GM12865 (cell line): Measurements from ENCODE around the gene C17orf114.

Source experiments
- DNase-seq: peaks from one replicate; pipeline ENCODE4 v3.0.0; 2010; ENCODE audit warnings: low read depth
- H3K4me3 ChIP-seq: 2 replicates; pipeline ENCODE4 v1.5.1; 2011; ENCODE audit warnings: mild to moderate bottlenecking, low read depth, low read length, control low read depth
- TF ChIP-seq, protein P1 (sequence below): IDR thresholded peaks from 2 replicates; pipeline ENCODE4 v1.5.1; 2011; ENCODE audit warnings: low read length, control low read depth, low read depth, inconsistent platforms; ENCODE audit not compliant: insufficient read depth; ENCODE audit errors: missing control alignments

The C17orf114 gene

DNA sequence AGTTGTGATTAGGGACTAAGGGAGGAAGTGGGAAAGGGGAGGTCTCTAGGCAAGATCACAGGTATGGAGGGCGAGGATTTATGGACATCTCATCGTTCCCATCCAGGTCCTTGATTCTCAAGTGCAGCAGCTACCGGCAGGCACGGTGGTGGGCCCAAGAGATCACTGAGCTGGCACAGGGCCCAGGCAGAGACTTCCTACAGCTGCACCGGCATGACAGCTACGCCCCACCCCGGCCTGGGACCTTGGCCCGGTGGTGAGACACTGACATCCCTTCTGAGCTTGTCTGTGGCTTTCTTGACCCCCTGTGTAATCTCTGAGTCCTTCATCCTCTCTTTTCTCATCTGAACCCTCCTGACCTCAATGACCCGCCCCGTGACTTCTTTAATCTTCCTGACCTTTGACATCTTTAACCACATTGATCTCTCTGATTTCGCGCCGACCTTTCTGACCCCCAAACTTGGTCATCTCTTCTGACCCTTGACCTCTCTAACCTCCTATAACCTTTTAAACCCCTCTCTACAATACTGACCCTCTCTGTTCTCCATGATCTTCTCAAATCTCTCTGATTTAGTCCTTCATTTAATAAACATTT lies 8.7 kb upstream of the C17orf114 start:
- DNase-seq = no peak
- no peak overlapping the region for H3K4me3 ChIP-seq
- TF ChIP-seq, protein P1, sequence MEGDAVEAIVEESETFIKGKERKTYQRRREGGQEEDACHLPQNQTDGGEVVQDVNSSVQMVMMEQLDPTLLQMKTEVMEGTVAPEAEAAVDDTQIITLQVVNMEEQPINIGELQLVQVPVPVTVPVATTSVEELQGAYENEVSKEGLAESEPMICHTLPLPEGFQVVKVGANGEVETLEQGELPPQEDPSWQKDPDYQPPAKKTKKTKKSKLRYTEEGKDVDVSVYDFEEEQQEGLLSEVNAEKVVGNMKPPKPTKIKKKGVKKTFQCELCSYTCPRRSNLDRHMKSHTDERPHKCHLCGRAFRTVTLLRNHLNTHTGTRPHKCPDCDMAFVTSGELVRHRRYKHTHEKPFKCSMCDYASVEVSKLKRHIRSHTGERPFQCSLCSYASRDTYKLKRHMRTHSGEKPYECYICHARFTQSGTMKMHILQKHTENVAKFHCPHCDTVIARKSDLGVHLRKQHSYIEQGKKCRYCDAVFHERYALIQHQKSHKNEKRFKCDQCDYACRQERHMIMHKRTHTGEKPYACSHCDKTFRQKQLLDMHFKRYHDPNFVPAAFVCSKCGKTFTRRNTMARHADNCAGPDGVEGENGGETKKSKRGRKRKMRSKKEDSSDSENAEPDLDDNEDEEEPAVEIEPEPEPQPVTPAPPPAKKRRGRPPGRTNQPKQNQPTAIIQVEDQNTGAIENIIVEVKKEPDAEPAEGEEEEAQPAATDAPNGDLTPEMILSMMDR = no peak

DNA sequence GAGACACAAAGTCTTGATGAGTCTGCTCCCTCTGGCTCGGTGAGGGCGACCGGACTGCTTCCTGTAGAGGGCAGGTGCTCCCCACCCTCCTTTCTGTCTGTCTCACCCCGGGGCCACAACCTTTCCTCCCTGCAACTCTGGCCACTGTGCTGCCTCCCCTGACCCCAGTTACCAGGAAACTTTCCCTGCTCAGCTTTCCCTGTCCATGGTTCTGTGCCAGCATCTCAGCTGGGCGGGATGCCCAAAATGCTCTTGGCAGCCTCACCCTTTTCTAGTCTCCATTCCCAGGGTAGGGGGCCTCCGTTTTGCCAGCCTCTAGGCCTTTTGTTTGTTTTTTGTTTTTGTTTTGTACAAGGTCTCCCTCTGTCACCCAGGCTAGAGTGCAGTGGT lies 6.2 kb upstream of the C17orf114 start:
- TF ChIP-seq, protein P1 = no peak
- DNase-seq = no peak

DNA sequence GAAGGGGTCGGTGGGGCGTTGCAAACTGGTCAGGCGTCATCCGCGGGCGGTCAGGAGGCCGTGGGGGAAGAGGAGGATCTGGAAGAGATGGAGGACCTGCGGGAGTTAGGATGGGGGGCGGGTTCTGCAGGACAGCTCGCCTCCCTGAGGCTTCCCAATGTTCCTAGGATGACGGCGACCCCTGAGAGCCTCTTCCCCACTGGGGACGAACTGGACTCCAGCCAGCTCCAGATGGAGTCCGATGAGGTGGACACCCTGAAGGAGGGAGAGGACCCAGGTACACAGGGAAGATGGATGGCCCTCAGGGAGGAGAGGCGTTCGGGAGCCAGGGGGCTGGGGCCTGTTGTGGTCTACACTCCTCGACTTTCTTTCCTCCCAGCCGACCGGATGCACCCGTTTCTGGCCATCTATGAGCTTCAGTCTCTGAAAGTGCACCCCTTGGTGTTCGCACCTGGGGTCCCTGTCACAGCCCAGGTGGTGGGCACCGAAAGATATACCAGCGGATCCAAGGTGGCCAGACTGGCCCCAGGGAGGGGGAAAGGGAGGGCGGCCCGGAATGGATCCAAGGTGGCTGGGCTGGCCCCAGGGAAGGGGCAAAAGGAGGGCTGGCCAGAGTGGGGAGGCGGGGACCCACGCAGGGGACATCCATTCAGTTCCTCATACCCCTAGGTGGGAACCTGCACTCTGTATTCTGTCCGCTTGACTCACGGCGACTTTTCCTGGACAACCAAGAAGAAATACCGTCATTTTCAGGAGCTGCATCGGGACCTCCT lies 5.7 kb upstream of the C17orf114 start:
- no peak for DNase-seq

More for the DNA sequence above, 6.2 kb upstream of the C17orf114 start:
- H3K4me3 ChIP-seq = no peak overlapping the region

DNA sequence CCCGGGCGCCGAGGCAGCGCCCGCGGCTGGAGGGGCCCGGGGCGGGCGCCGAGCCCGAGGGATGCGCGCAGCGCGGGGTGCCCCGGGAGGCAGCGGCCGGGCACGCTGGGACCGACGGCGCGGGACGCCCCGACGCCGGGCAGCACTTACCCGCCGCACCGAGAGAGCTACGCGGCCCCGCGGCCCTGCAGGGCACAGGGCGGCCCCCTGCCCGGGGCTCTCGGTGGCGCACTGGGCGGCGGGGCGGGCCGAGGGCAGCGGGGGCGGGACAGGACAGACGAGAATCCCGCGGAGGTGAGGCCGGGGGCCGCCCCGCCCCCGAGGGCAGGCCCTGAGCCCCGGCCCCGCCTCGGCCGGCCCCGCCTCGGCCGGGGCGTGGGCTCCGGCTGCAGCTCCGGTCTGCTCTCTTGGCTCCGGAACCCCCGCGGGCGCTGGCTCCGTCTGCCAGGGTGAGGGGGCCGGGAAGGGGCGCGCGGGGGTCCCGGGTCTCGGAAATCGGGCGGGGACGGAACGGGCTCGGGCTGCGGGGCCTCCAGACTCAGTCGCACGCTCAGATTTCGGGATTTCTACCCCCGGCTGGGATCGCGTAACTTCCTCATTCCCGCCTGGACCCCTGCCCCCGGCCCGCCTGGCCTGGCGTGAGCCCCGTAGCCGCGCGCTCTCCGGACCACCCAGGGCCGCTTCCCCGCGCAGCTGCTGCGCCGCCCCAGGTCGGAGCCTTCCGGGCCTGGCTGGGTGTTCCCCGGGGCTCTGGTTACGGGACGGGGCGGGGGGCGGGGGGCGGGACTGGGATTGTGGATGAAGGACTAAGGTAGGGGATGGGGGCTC lies 4.9 kb upstream of the C17orf114 start, which contains the start of gene PLD2:
PLD2 (plus strand) TSS at position 376 of the 828 bp plus-strand sequence. CDS start 621 bp downstream, outside the sequence.
- TF ChIP-seq, protein P1 = no peak
- peak; percentile 89 for DNase-seq
- peak within 1 kb of the TSS; percentile 82 for H3K4me3 ChIP-seq

More for the DNA sequence above, 5.7 kb upstream of the C17orf114 start:
- H3K4me3 ChIP-seq = peak overlapping the region; percentile 82
- TF ChIP-seq, protein P1 = no peak

DNA sequence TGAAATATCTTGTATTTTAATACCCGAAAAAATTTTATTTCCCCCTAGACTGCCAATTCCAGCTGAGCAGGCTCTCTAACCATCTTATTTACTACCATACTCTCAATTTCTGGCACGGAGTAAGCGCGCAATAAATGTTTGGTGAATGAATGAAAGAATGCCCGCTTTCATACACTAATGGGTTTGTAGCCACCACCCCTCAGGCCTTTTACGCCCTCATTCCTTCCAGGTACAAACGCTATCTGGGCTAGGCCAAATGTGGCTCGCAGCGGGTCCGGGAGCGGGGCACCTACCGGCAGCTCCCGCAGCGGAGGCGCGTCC lies 4.3 kb upstream of the C17orf114 start:
- H3K4me3 ChIP-seq = peak overlapping the region; percentile 42
- DNase-seq = no peak
- TF ChIP-seq, protein P1 = no peak

DNA sequence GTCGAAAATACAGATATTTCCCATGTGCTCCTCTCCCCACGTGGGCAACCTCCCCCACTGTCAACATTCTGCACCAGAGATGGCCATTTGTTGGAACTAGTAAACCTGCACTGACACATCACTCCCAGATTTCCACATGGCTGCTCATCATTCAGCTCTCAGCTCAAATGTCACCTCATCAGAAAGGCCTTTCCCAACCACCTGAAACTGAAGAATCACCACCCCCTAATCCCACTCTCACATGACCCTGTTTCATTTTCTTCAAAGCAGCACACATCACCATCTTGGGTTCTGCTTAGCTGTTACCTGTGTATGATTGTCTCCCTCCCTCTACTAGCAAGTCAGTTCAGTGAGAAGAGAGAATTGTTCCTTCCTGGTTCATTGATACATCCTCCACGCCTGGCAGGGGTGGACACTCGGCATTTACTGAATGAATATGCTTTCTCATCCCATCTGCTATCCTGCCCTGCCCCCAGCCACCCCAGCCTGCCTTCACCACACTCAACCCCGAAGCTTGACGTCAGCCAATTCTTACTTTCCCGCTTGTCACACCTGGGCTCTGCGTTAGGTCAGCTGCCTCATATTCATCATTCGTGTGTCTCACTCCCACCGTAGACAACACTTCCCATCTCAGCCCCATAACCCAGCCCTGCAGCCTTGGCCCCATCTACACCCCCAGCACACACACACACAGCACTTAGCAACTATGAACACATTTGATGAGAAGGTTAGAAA lies 1.5 kb downstream of the C17orf114 start:
- H3K4me3 ChIP-seq = no peak overlapping the region
- peak; percentile 59 for DNase-seq
- TF ChIP-seq, protein P1 = no peak
